ENCODE measurements around the gene CAPN2.

- TF ChIP-seq CTCF (IDR thresholded peaks at IDR 0.05; ENCODE audit: low read depth, low read length): no peak
- no peak for TF ChIP-seq POLR2A (IDR thresholded peaks at IDR 0.05; ENCODE audit: extremely low read depth, insufficient read length)
- TF ChIP-seq MYC (IDR thresholded peaks at IDR 0.05; ENCODE audit: low read depth, low read length): no peak
- TF ChIP-seq, protein P1, sequence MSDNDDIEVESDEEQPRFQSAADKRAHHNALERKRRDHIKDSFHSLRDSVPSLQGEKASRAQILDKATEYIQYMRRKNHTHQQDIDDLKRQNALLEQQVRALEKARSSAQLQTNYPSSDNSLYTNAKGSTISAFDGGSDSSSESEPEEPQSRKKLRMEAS (IDR thresholded peaks at IDR 0.05; ENCODE audit: low read depth, low read length): no peak
Observed at GRCh38 chr1:223824712-223825111, 112.4 kb downstream of the CAPN2 start.
